C1 segment of cervical spinal cord (tissue), 14 donors: ENCODE measurements around the gene SH2D4B.
A peak's percentile ranks its signal among the peaks of the same experiment; 100 is the strongest.
"Not testable (repeated sequence)": the region's sequence is repeated elsewhere in the genome, so short reads cannot be mapped to it uniquely, and the experiment has no call there.

Experiments used
- DNase-seq, 14 donors: peaks; one replicate each; lab custom pipeline; 2025; lab: John Stamatoyannopoulos, UW

The SH2D4B gene

DNA sequence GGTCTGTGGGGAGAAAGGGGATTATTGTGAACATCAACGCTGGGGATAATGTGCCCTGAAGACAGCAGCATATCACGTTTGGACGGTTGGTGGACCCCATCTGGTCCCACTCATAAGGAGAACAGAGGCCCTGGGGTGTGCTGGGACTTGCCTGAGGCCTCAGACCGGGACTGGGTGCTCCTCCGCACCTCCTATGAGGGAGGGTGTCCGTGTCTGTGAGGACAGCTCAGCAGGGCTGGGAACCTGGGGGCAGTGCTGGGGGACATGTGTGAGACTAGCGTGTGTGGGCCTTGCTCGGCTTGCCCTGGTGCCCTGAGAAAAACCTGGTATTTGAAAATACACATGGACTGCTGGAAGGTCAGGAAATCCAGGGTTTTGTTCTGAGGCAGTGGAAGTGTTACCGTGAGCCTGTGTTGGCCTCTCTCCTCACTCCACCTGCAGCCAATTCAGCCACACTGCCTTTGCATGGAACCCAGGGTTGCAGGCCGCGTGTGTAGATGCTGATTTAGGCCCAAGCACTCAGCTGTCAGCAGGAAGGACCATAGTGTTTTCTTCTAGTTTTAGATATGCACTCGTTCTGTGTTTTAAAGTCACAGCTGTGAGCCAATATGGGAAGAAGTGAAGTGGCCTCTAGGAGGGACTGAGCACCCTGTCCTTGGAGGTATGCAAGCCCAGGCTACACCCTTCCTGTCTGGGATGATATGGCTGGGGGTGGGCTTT, 13.4 kb upstream of the SH2D4B start:
- no peak for DNase-seq

DNA sequence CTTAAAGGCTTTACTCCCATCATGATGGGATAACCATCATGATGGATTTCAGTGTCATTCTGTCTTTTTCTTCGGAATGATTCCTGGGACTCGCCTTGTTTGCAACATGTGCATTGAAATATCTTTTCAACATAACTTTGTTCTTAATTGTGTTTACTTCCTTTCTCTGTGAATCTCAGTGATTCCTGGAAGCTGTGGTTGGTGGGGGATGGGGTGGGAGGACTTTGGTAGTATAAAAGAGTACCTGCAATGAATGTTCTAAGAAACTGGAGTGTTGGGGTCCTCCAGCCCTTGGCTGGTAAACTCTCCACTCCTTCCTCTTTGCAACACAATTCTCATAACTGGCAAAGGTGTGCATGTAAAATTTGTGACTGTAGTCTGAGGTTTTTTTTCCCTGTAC, 11.5 kb upstream of the SH2D4B start:
- DNase-seq = no peak

DNA sequence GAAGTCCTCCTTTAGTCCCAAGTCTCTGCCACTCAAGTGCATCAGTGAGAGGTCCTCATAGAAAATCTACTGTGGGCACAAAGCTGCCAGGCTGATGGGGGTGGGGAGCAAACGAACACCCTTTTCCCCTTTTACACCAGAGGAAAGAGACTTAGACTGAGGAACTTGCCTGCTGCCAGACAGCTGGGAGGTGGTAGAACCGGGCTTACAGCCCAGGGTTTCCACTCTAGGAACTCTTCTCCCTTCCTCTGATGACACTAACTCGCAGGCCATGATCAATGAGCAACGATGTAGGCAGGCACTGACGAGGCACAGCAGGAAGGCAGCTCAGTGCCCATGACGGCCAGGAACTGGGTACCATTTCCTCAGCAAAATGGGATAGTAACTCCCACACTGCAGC, 11.0 kb upstream of the SH2D4B start:
- peak in 2 of 14 donors; percentile 32 to 45 for DNase-seq

DNA sequence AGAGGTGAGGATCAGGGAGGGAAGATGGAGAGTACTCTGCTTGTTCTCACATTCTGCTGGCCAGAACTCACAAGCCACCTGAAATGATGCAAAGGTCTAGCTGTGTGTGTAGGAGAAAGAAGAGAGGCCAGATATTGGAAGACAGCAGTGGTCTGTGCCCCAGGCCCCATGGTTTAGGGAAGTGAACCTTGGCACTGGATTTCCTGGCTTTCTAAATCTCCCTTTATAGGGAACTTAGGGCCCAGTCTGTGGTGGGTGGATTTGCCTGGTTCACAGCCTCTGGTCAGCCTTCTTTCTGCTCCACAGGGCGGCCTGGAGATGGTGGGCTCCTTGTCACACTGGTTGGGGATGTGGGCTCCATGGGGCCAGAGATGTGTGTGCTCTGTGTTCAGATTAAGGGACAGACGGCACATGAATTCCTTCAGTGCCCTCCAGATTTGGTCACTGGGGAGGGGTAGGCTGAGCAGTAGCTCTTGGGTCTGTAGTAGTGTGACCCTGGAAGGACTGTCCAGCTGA, 9.5 kb upstream of the SH2D4B start:
- DNase-seq = peak in 1 of 14 donors; percentile 28

DNA sequence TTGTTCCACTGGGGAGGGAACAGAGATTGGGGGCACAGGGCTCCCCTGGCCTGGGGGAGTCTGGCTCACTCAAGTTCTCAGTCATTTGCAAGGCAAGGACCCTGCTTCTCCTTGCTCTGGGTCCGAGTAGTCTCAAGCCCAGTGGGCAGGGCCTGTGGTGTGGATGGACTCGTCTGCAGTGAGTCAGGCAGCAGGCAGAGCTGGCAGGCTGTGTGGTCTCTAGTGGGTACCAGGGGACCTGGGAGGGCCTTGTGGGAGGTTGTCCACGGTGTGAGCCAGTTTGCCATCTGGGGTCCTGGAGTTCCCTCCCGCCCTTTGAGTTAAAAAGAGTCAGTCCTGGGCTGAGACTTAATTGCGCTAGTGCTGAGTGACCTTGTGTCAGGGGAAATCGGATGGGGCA, 8.8 kb upstream of the SH2D4B start:
- DNase-seq = no peak

DNA sequence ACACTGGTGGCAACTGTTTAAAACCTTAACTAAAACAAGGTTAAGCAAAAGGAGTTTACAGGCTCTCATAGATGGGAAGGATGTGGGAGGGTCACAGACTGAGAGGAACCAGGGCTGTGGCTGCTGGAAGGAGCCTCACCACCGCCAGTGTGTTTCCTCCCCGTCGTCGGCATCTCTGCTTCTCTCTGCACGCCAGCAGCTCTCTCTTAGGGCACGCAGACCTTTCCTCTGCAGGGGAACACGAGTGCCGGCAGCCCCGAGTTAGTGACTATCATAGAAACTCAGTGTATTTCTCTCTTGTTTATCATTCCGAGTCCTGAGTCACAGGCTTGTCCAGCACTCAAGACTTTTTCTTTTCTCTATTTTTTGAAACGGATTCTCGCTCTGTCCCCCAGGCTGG, 8.1 kb upstream of the SH2D4B start:
- peak in 3 of 14 donors; percentile 29 to 38 (median 31) for DNase-seq

DNA sequence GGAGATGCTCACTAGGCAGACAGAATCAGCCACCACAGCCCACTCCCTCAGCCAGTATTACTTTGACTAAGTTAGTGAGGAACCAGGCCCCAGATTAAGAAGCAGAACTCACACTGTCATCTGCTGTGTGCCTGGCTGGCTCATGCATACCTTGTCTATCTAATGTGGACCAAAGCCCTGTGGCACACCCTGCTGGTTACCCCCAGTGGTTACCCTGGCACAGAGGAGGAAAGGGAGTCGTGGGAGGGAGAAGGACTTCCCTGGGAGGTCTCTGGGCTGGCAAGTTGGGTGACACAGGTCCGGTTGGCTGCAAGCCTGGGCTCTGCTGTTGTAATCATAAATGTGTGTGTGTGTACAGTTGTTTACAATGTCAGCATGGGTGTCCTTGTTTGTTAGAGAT, 7.5 kb upstream of the SH2D4B start:
- DNase-seq = peak in 4 of 14 donors; percentile 31 to 47 (median 38)

DNA sequence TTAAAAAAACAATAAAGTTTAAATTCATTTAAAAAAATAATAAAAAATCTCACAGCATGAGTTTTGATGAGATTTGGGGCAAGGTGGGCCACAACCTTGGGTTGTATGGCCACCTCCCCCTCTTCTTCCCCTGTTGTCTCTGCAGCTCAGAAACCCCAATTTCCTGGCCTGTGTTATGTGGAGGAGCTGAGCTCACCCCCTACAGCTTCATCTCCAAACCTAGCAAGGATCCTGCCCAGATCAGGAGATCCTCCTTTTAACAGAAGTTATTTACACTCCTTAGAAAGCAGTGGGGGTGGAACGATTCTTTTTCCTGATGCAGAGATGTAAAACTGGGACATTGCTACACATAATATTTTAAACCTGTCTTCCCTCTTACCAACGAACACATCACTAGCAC, 6.9 kb upstream of the SH2D4B start:
- no peak for DNase-seq

DNA sequence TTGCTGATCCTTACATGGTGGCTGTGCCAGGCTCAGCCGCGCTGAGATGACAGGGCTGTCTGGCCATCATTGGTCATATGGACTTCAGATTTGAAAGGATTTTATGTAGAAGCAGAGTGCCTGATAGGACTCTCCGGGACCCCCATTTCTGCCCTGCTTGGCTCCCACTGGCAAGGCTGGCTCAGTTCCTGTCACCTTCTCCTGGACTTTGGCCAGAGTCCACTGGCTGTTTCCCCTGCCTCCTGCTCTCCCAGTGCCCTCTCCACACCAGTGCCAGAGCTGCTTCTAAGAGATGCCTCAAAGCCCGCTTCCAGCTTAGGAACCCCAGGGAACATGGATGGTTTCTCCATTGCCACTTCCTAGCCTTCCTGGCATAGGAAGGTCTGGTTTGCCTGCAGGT, 5.1 kb upstream of the SH2D4B start:
- DNase-seq = no peak

DNA sequence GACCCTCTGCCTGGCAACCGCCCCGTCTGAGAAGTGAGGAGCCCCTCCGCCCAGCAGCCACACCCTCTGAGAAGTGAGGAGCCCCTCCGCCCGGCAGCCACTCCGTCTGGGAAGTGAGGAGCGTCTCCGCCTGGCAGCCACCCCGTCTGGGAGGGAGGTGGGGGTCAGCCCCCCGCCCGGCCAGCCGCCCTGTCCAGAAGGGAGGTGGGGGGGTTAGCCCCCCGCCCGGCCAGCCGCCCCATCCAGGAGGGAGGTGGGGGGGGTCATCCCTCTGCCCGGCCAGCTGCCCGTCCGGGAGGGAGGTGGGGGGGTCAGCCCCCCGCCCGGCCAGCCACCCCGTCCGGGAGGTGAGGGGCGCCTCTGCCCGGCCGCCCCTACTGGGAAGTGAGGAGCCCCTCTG, 3.6 kb upstream of the SH2D4B start:
- DNase-seq = not testable (repeated sequence)

DNA sequence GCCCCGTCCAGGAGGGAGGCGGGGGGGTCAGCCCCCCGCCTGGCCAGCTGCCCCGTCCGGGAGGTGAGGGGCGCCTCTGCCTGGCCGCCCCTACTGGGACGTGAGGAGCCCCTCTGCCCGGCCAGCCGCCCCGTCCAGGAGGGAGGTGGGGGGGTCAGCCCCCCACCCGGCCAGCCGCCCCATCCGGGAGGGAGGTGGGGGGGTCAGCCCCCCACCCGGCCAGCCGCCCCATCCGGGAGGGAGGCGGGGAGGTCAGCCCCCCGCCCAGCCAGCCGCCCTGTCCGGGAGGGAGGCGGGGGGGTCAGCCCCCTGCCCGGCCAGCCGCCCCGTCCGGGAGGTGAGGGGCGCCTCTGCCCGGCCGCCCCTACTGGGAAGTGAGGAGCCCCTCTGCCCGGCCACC, 3.1 kb upstream of the SH2D4B start:
- DNase-seq = not testable (repeated sequence)

DNA sequence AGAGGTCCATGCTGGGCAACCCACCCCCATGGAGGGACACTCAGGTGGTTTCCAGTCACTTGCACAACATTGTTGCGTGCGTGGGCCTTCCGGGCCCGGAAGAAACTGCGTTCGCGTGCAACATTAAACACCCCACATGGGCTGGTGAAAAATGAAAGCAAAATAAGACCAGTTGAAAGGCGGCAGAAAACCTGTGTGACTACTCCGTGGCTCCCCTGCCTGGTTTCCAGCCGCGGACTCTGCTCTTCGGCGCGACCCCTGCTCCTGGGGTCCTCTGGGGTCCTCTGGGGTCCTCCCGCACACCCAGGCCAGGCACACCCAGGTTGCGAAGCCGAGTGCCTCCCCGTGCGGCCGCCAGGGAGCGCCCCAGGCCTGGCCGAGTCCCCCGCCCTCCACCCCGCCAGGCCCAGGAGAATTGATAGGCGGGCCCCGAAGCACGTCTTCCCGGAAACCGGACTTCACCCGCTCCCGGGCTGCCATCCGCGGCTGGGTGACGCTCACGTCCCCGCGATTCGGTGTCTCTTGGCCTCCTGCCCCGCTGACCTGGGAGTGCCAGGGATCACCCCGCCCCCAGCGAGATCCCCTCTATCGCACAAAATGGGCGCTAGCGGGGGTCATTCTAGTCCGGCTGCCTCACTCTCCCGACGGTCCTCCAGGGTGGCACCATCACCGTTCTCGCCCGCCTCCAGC, 1.9 kb upstream of the SH2D4B start:
- peak in 5 of 14 donors; percentile 28 to 64 (median 38) for DNase-seq

DNA sequence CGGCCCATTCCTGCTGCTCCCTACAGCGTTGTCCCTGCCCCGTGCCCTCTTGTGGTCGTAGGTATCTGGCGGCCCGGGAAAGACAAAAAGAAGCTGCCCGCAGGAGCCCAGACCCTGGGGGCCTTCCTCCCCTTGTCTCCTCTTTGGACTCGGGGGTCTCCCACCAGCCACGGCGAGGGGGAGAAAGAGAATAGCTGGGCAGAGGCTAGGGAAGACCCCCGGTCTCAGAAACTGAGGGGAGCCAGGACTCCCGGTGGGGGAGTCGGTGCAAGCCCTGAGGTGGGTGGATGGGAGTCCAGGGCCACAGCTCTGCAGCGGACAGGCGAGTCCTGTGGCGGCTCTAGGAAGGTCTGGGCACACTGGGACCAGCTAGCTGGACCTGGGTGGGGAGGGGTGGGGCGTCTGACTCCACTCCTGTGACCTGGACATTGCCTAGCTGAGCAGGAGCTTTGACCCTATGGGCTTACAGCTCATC, 1.3 kb upstream of the SH2D4B start:
- no peak for DNase-seq

DNA sequence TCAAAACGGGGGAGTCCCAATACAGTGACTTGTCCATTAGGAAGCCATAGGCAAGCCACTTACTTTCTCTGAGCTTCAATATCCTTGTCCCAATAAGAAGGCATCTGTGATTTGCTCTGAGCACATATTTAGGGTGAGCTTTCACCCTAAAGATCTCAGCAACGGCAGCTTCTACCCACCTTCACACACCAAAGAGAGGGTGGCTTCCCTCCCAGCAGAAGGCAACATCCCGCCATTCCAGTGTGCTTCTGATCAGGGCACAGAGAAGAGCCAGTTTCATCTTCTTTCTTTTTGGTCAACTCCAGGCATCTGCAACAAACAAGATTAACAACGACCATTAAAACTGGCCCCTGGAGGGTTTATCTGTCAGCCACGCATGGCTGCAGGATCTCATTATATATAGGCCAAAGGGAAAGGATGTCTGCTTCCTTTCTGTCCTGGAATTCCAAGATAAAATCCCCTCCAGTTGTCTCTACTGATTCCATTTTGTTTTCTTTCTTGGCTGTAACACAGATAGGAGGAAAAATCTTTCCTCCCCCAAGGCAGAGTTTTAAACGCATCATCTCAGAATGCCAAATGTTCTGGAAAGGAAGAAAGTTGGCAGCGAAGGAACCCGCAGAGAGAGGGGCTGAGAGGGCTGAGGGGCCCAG, 491 bp upstream of the SH2D4B start:
- no peak for DNase-seq

DNA sequence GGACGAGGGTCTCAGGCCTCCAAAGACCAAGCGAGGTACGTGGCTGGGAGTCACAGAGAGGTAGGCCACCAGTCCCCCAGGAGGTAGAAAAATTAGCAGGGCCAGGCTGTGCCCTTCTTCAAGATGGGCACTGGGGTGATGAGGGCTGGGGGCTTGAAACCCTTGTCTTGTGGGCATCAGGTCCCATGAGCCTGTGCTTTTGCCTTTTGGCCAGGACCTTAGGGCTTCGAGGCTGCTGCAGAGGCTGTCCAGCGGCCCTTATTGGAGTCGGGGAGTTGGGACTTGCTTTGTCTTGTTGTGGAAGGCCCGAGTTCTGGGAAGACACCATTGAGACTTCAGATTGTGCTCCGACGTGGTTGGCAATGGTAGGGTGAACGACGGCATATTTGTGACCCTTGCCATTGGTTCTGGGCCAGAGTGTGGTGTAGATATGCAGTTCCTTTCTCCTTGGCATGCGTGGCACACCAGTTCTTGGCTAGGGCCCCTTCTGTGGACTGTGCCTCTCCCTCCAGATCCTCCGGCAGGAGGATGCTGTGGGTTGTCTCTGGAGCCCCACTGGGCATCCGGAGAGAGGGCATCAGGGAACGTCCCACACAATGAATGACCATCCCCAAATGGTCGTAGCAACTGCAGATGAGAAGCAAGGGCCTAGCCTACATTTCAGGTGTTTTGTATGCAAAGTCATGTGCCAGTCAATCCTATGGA, 931 bp downstream of the SH2D4B start:
- DNase-seq = no peak

DNA sequence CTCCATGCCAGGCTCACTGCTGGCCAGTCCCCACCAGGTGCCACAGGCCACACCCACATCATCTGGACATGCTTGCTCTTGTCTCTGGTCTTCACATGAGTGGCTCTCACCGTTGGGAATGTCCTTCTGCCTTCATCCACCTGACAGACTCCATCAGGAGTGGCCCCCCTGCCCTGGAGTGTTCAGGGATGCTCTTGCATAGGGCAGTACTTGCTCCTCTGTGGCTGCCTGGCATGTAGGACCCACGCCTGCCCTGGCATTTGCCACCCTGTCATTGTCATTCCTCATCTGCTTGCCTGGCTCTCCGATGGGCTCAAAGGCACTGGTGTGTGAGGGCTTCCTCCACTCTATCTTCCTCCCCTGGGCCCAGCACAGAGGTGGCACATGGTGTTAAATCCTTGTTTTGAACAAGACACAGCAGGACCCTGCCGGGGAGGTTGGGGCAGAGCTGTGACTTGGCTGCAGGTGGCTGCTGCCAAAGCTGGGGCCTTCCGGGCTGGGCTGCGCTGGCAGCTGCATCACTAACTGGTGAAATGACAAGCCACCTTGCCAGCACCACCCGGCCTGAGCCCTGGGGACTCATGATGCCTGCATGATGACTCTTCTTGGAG, 1.8 kb downstream of the SH2D4B start:
- DNase-seq = no peak

DNA sequence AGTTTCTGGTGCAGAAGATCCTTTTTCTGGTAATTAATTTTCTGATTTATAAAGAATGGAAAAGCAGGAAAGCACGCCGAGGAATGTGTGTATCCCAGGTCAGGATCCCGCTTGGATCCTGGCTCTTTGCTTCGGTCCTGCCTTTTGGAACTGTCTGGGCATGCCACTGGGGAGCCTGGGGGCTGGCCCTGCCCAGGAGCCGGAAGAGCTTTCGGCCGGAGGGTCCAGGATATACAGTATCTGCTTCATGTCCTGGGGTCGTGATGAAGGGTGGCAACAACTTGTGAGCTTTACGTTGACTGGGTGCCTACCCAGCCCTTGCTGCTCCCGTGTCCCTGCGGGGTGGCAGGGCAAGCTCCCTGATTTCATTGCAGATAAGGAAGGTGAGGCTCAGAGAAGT, 2.4 kb downstream of the SH2D4B start:
- DNase-seq = no peak

DNA sequence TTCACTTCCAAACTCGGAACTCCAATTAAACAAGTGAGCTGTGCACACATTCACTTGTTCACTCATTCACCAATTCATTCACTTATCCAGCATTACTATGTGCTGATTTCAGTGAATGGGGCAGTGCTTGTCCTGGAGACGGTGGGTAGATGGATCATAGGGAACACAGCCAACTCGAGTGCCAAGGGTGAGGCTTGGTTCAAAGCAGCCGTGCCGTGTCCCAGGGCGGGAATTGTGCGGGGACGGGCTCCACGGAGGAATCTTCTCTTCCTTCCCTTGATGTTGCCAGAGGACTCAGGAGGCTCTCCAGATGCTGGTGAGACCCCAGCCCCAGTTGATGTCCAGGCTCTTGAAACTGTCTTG, 2.9 kb downstream of the SH2D4B start:
- no peak for DNase-seq

DNA sequence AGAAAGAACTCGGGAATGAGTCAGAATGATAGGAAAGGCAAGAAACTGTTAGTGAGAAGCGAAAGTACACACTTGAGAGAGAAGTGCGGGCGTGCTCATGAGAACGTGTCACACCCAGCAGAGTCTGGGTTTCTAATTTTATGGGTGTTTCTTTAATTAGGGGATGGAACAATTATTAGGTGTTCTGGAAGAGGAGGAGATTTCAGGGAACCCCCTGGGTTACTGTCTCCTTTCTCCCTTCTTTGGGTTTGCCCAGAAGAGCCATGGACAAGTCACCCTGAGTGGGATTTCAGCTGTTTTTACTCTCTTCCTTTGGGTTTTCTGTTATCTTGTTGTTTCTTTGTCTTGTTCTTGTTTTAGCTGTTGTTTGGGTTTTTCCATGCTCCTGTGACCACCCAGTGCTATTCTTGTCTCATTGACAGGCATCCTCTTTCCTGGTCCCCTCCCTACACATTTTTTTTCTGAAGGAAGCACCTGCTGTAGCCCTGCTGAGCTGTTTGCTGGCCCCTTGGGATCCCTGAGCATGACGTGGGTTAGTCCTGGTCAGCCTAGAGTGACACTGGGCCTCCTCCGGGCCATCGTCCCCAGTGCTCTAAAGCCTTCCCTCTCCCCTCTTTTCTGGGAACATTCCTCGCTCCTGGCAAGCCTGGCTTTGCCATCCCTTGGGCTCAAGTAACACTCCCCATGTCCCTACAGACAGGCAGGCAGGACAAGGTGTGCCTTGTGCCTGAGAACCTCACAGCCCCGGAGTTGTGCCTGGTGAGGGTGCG, 3.5 kb downstream of the SH2D4B start:
- DNase-seq = no peak

DNA sequence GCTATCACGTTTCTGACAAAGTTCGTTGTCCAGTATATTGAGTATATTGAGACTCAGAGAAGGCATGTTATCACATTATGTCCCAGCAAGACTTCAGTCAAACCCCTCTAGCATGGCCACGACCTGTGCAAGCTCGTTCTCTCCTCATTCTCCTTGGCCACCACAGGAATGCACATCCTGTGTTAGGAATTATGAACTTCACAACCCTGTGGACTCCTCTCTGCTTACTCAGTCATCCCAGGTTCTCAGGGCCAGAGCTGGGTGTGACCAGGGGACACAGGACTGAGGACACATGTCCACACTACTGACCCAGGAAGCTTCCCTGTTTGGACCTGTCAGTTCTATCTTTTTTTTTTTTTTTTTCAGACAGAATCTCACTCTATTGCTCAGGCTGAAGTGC, 4.4 kb downstream of the SH2D4B start:
- no peak for DNase-seq
